GM12878 (cell line): ENCODE measurements around the gene TUBD1. TPM values are rescaled to one million over a fixed set of nuclear protein-coding genes. Genes with fewer than 3 reads are reported as not detected.
A peak's percentile ranks its signal among the peaks of the same experiment; 100 is the strongest.

Experiments
- ATF7 ChIP-seq: fragments of 450-650 bp; IDR thresholded peaks from 2 replicates; pipeline ENCODE4 v1.6.1; 2016; ENCODE audit warnings: low read depth, mild to moderate bottlenecking
- BACH1 ChIP-seq: fragments of 450-650 bp; IDR thresholded peaks from 2 replicates; pipeline ENCODE4 v1.6.1; 2017; ENCODE audit warnings: mild to moderate bottlenecking, borderline replicate concordance
- BCL11A ChIP-seq: IDR thresholded peaks from 2 replicates; pipeline ENCODE4 v1.6.1; 2011; ENCODE audit warnings: low read depth, low read length
- BCLAF1 ChIP-seq: fragments of 450-650 bp; IDR thresholded peaks from 2 replicates; pipeline ENCODE4 v1.6.1; 2017; ENCODE audit warnings: antibody characterized with exemption, mild to moderate bottlenecking, moderate library complexity
- CHD4 ChIP-seq: fragments of 200-600 bp; sonication (generic); IDR thresholded peaks from 2 replicates; pipeline ENCODE4 v1.6.1; 2016; ENCODE audit warnings: mild to moderate bottlenecking
- DPF2 ChIP-seq: fragments of 450-650 bp; IDR thresholded peaks from 2 replicates; pipeline ENCODE4 v1.6.1; 2017; ENCODE audit warnings: mild to moderate bottlenecking
- EGR1 ChIP-seq, 2 experiments: IDR thresholded peaks; 1 replicate in 1 of 2; 2 replicates in 1 of 2; pipeline ENCODE4 v1.6.1; 2011 to 2012; ENCODE audit warnings: low read depth in 2 of 2, low read length in 2 of 2, borderline replicate concordance in 1 of 2, mild to moderate bottlenecking in 1 of 2, moderate library complexity in 1 of 2
- EZH2 ChIP-seq: IDR thresholded peaks from 2 replicates; pipeline ENCODE4 v1.6.1; 2012; ENCODE audit warnings: low read depth, mild to moderate bottlenecking, control low read depth, inconsistent platforms, low read length, borderline replicate concordance; ENCODE audit not compliant: control insufficient read depth
- FOXM1 ChIP-seq: IDR thresholded peaks from 2 replicates; pipeline ENCODE4 v1.6.1; 2012; ENCODE audit warnings: low read depth, mild to moderate bottlenecking, inconsistent platforms, low read length, moderate library complexity
- NFXL1 ChIP-seq: fragments of 450-650 bp; IDR thresholded peaks from 2 replicates; pipeline ENCODE4 v1.6.1; 2017; ENCODE audit warnings: antibody characterized with exemption, mild to moderate bottlenecking, borderline replicate concordance
- NFYA ChIP-seq: IDR thresholded peaks from 2 replicates; pipeline ENCODE4 v1.6.1; 2011; ENCODE audit warnings: low read depth, mild to moderate bottlenecking, low read length, improper control_type of control experiment, borderline replicate concordance
- NR2C1 ChIP-seq: fragments of 450-650 bp; IDR thresholded peaks from 2 replicates; pipeline ENCODE4 v1.6.1; 2017; ENCODE audit warnings: antibody characterized with exemption, mild to moderate bottlenecking, moderate library complexity
- PML ChIP-seq: IDR thresholded peaks from 2 replicates; pipeline ENCODE4 v1.6.1; 2012; ENCODE audit warnings: low read length, inconsistent platforms
- POLR2AphosphoS5 ChIP-seq: IDR thresholded peaks from 2 replicates; pipeline ENCODE4 v1.6.1; 2011; ENCODE audit warnings: mild to moderate bottlenecking, low read length, inconsistent platforms
- RBBP5 ChIP-seq: fragments of 200-600 bp; sonication (generic); conservative IDR thresholded peaks from 2 replicates; pipeline ENCODE4 v1.6.1; 2016
- RFX5 ChIP-seq: IDR thresholded peaks from 2 replicates; pipeline ENCODE4 v1.6.1; 2011; ENCODE audit warnings: low read depth, low read length, improper control_type of control experiment
- SMAD5 ChIP-seq: IDR thresholded peaks from 2 replicates; pipeline ENCODE4 v1.6.1; 2016; ENCODE audit warnings: antibody characterized with exemption, low read depth
- SPI1 ChIP-seq: IDR thresholded peaks from 2 replicates; pipeline ENCODE4 v1.6.1; 2011; ENCODE audit warnings: low read depth, mild to moderate bottlenecking, low read length, moderate library complexity, borderline replicate concordance; ENCODE audit not compliant: insufficient read depth
- STAT1 ChIP-seq: fragments of 450-650 bp; conservative IDR thresholded peaks from 2 replicates; pipeline ENCODE4 v1.6.1; 2014; ENCODE audit warnings: antibody characterized with exemption, mild to moderate bottlenecking
- SUPT20H ChIP-seq: IDR thresholded peaks from 2 replicates; pipeline ENCODE4 v1.6.1; 2011; ENCODE audit warnings: low read depth, mild to moderate bottlenecking, low read length, moderate library complexity, borderline replicate concordance; ENCODE audit not compliant: control insufficient read depth
- TCF7 ChIP-seq: IDR thresholded peaks from 2 replicates; pipeline ENCODE4 v1.6.1; 2014; ENCODE audit warnings: antibody characterized with exemption, borderline replicate concordance
- YY1 ChIP-seq: IDR thresholded peaks from 2 replicates; pipeline ENCODE4 v1.6.1; 2011; ENCODE audit warnings: low read depth, mild to moderate bottlenecking, low read length
- ZBTB33 ChIP-seq: fragments of 450-650 bp; IDR thresholded peaks from 2 replicates; pipeline ENCODE4 v1.6.1; 2017; ENCODE audit warnings: mild to moderate bottlenecking
- ZNF217 ChIP-seq: fragments of 450-650 bp; IDR thresholded peaks from 2 replicates; pipeline ENCODE4 v1.6.1; 2017; ENCODE audit warnings: antibody characterized with exemption, mild to moderate bottlenecking
- ZNF24 ChIP-seq: fragments of 450-650 bp; IDR thresholded peaks from 2 replicates; pipeline ENCODE4 v1.6.1; 2017; ENCODE audit warnings: antibody characterized with exemption, mild to moderate bottlenecking
- ZZZ3 ChIP-seq: IDR thresholded peaks from 2 replicates; pipeline ENCODE4 v1.6.1; 2011; ENCODE audit warnings: low read depth; ENCODE audit not compliant: control insufficient read depth, insufficient read length
- polyA plus RNA-seq, 11 experiments: library from polyadenylated mRNA; depleted of rRNA in 4 of 11; unstranded in 6 of 11; stranded (reverse) in 5 of 11; fragments of >200 nt; fragmentation: Nextera tagmentation in 4 of 11; fragmentation: Illumina TruSeq in 1 of 11; extraction: Ambion mirVana in 4 of 11; extraction: Trizol in 1 of 11; gene quantifications; 1 replicate in 1 of 11; 2 replicates in 10 of 11; pipeline versions ENCODE4 v1.2.1 to v1.2.3, GENCODE V29; 2011 to 2016; ENCODE audit warnings: inconsistent platforms in 2 of 11, missing spikeins in 2 of 11, low read depth in 1 of 11
- total RNA-seq, 4 experiments: library from RNA; depleted of rRNA in 3 of 4; stranded (reverse); fragments of >200 nt in 3 of 4; fragmentation: Illumina TruSeq in 1 of 4; extraction: Trizol in 1 of 4; gene quantifications; 2 replicates each; pipeline versions ENCODE4 v1.2.1 to v1.2.3, GENCODE V29; 2013 to 2021

TUBD1 gene
- total and polyA plus RNA-seq, 10 of the 15 experiments (the other 5 are each of a cell fraction or from before 2014, with no cell fraction given) = 5.3 to 10.8 (median 8.3) TPM

GRCh38 chr17:59825533-59826322, 67.0 kb downstream of the TUBD1 start (continued):
- no peak for TF ChIP-seq SUPT20H
- TF ChIP-seq STAT1 = no peak
- no peak for TF ChIP-seq ZNF217
- no peak for TF ChIP-seq BCL11A
- no peak for TF ChIP-seq NFYA
- no peak for TF ChIP-seq RBBP5
- no peak for TF ChIP-seq NFXL1
- no peak for TF ChIP-seq SMAD5
- no peak for TF ChIP-seq ZNF24
- no peak for TF ChIP-seq EZH2
- 0 out of 2 replicates have a peak, but pooled peaks have one; percentile 41 for TF ChIP-seq DPF2
- no peak; the same call in 1 of the 2 replicates for TF ChIP-seq ATF7
- TF ChIP-seq ZZZ3 = no peak
- TF ChIP-seq BACH1 = no peak
- TF ChIP-seq BCLAF1 = no peak
- TF ChIP-seq SPI1 = no peak
- TF ChIP-seq PML = no peak
- TF ChIP-seq NR2C1 = no peak
- no peak for TF ChIP-seq CHD4
- 0 out of 2 replicates have a peak, but pooled peaks have one; percentile 26 for TF ChIP-seq YY1
- peak; percentile 38; the same call in 1 of the 2 replicates for TF ChIP-seq FOXM1
- no peak for TF ChIP-seq ZBTB33
- TF ChIP-seq EGR1 (IDR thresholded peaks at IDR 0.05; ENCODE audit: borderline replicate concordance in 1 of 2, low read depth in 2 of 2, low read length in 2 of 2) = no peak
- TF ChIP-seq POLR2AphosphoS5 = no peak
- no peak for TF ChIP-seq TCF7
- TF ChIP-seq RFX5 = peak; percentile 18; the same call in 1 of the 2 replicates
